CD4-positive, alpha-beta memory T cell (primary cell): ENCODE data around the gene MIEN1. TPM values are rescaled to one million over a fixed set of nuclear protein-coding genes. Genes with fewer than 3 reads are reported as not detected.

Experiments used
- CTCF ChIA-PET: fragments of 350-600 bp; sonication (Branson Sonifier 250); formaldehyde crosslinking; loops from one replicate; lab custom pipeline; 2021; ENCODE audit warnings: inconsistent platforms; ENCODE audit not compliant: partially characterized antibody; lab: Charles Lee
- POLR2A ChIA-PET: fragments of 350-600 bp; sonication (Branson Sonifier 250); formaldehyde crosslinking; loops from one replicate; lab custom pipeline; 2021; ENCODE audit not compliant: partially characterized antibody; lab: Charles Lee
- DNase-seq, 5 donors: peaks; one replicate each; pipeline versions ENCODE4 v3.0.0 to v3.0.0-alpha.2; 2020 to 2022; ENCODE audit warnings: mixed read lengths in 1 of 5
- H3K27ac ChIP-seq: one replicate; pipeline ENCODE4 v1.7.0; 2013; ENCODE audit warnings: low read depth, low read length
- H3K27me3 ChIP-seq: 2 replicates; pipeline ENCODE4 v1.7.0; 2013; ENCODE audit warnings: mild to moderate bottlenecking, low read length, moderate library complexity; ENCODE audit not compliant: insufficient read depth
- H3K36me3 ChIP-seq: 2 replicates; pipeline ENCODE4 v1.7.0; 2013; ENCODE audit warnings: mild to moderate bottlenecking, low read length, moderate library complexity; ENCODE audit not compliant: insufficient read depth
- H3K4me1 ChIP-seq: 2 replicates; pipeline ENCODE4 v1.7.0; 2013; ENCODE audit warnings: mild to moderate bottlenecking, low read length, moderate library complexity; ENCODE audit not compliant: insufficient read depth
- H3K4me3 ChIP-seq, 2 donors: one replicate each; pipeline ENCODE4 v1.7.0; 2013; ENCODE audit warnings: low read length in 2 of 2, mild to moderate bottlenecking in 1 of 2
- H3K9me3 ChIP-seq, 2 donors: one replicate each; pipeline ENCODE4 v1.7.0; 2013; ENCODE audit warnings: low read length in 2 of 2, control low read depth in 1 of 2; ENCODE audit not compliant: control insufficient read depth in 1 of 2
- H3K27ac Mint-ChIP-seq, 7 donors: one replicate each; pipeline ENCODE4 v1.8.0; 2020 to 2021; ENCODE audit warnings: mixed read lengths in 7 of 7, mild to moderate bottlenecking in 6 of 7, inconsistent platforms in 3 of 7, moderate library complexity in 3 of 7
- H3K27me3 Mint-ChIP-seq, 2 donors: one replicate each; pipeline ENCODE4 v1.8.0; 2020 to 2021; ENCODE audit warnings: mixed read lengths in 2 of 2
- H3K36me3 Mint-ChIP-seq, 2 donors: one replicate each; pipeline ENCODE4 v1.8.0; 2020 to 2021; ENCODE audit warnings: mixed read lengths in 2 of 2, inconsistent platforms in 1 of 2, mild to moderate bottlenecking in 1 of 2
- H3K4me1 Mint-ChIP-seq, 4 donors: one replicate each; pipeline ENCODE4 v1.8.0; 2020 to 2021; ENCODE audit warnings: mixed read lengths in 4 of 4, mild to moderate bottlenecking in 1 of 4
- H3K4me3 Mint-ChIP-seq, 8 donors: one replicate each; pipeline ENCODE4 v1.8.0; 2020 to 2021; ENCODE audit warnings: mixed read lengths in 8 of 8, mild to moderate bottlenecking in 7 of 8, moderate library complexity in 6 of 8, inconsistent platforms in 3 of 8
- H3K9me3 Mint-ChIP-seq, 8 donors: one replicate each; pipeline ENCODE4 v1.8.0; 2020 to 2021; ENCODE audit warnings: mixed read lengths in 8 of 8, mild to moderate bottlenecking in 5 of 8, inconsistent platforms in 3 of 8, moderate library complexity in 1 of 8
- intact Hi-C: fragments of 100-400 bp; cut with micrococcal nuclease; formaldehyde crosslinking; loops from one replicate; pipeline ENCODE4 v1.15.1; 2023
- polyA plus RNA-seq, 2 donors: library from polyadenylated mRNA; unstranded; fragments of 300-500 nt; fragmentation: Illumina TruSeq; gene quantifications; one replicate each; pipeline ENCODE4 v1.2.3, GENCODE V29; 2021
- total RNA-seq, 2 experiments: library from RNA; stranded (reverse); gene quantifications; one replicate each; pipeline ENCODE4 v1.2.3, GENCODE V29; 2021

Gene MIEN1
- total and polyA plus RNA-seq, 4 experiments from 2014 or later: 35.8 to 96.6 (median 63.3) TPM

- H3K4me3 ChIP-seq: peak overlapping the region in 1 of 2 donors; percentile 27
- H3K9me3 ChIP-seq: no peaks in the 10 kb centered on the region
- H3K27me3 ChIP-seq: no peaks in the 10 kb centered on the region
- ChIA-PET CTCF (no interaction called here), POLR2A (interaction anchor here (0.9 to 12.5 kb wide), 11 partner anchors 8 to 153 kb away, joined by 3 to 174 read pairs (median 8); no protein-coding TSS in a partner anchor)
- Mint-ChIP-seq H3K36me3 (peaks cover 53 to 66% of the 10 kb centered on the region in 2 donors), H3K4me3 (peak overlapping the region; percentile 79 to 97 (median 91)), H3K9me3 (no peaks in the 10 kb centered on the region), H3K27me3 (no peaks in the 10 kb centered on the region), H3K27ac (peak overlapping the region; percentile 90 to 98 (median 97)), H3K4me1 (peaks cover 63 to 96% (median 80%) of the 10 kb centered on the region in 4 donors)
- H3K27ac ChIP-seq: peak overlapping the region; percentile 77
- H3K4me1 ChIP-seq: peaks cover 84% of the 10 kb centered on the region
- H3K36me3 ChIP-seq: no peaks in the 10 kb centered on the region
- intact Hi-C loops: loop anchor here (5.0 kb wide), 1 partner anchor 549 kb away; no protein-coding TSS in a partner anchor
- peak in 4 of 5 donors; percentile 40 to 55 (median 48) for DNase-seq
These were observed 42.9 kb upstream of the MIEN1 start for GRCh38 chr17:39772987-39773934.

GRCh38 chr17:39772415-39772814 is 42.1 kb upstream of the MIEN1 start:
- intact Hi-C loops: loop anchor here (5.0 kb wide), 1 partner anchor 550 kb away; no protein-coding TSS in a partner anchor
- Mint-ChIP-seq H3K36me3 (peaks cover 54 to 65% of the 10 kb centered on the region in 2 donors), H3K4me1 (peaks cover 66 to 96% (median 80%) of the 10 kb centered on the region in 4 donors), H3K4me3 (peak overlapping the region; percentile 79 to 96 (median 86)), H3K27me3 (no peaks in the 10 kb centered on the region), H3K9me3 (no peaks in the 10 kb centered on the region), H3K27ac (peak overlapping the region; percentile 90 to 98 (median 97))
- peaks cover 90% of the 10 kb centered on the region for H3K4me1 ChIP-seq
- H3K27ac ChIP-seq: peak overlapping the region; percentile 77
- CTCF ChIA-PET: no interaction called here
- H3K36me3 ChIP-seq: no peaks in the 10 kb centered on the region
- POLR2A ChIA-PET: interaction anchor here (0.8 to 2.5 kb wide), 9 partner anchors 9 to 154 kb away, joined by 3 to 14 read pairs (median 8); no protein-coding TSS in a partner anchor
- H3K4me3 ChIP-seq: peak overlapping the region in 1 of 2 donors; percentile 26
- no peaks in the 10 kb centered on the region for H3K27me3 ChIP-seq
- no peak for DNase-seq
- H3K9me3 ChIP-seq: no peaks in the 10 kb centered on the region

GRCh38 chr17:39769974-39770587 is 39.7 kb upstream of the MIEN1 start:
- H3K36me3 Mint-ChIP-seq: peaks cover 61 to 74% of the 10 kb centered on the region in 2 donors
- no peaks in the 10 kb centered on the region for H3K27me3 Mint-ChIP-seq
- peaks cover 0 to 2% (median 0%) of the 10 kb centered on the region in 8 donors for H3K9me3 Mint-ChIP-seq
- H3K9me3 ChIP-seq: no peaks in the 10 kb centered on the region
- no peaks in the 10 kb centered on the region for H3K27me3 ChIP-seq
- intact Hi-C loops: loop anchor here (1.0 to 5.0 kb wide), 5 partner anchors 14 to 552 kb away; partner anchors contain the start of gene PSMD3
- ChIA-PET CTCF (interaction anchor here (0.7 to 1.9 kb wide), 6 partner anchors 11 to 40 kb away, joined by 3 to 7 read pairs (median 3); partner anchors contain the start of gene MIEN1), POLR2A (interaction anchor here (0.8 to 2.2 kb wide), 20 partner anchors 9 to 148 kb away, joined by 3 to 84 read pairs (median 4); partner anchors contain the start of genes IKZF3 and MIEN1)
- peaks cover 15% of the 10 kb centered on the region for H3K36me3 ChIP-seq
- peak; percentile 67 to 92 (median 72) for DNase-seq
- H3K27ac ChIP-seq: peak overlapping the region; percentile 77
- peak overlapping the region; percentile 88 to 98 (median 95) for H3K27ac Mint-ChIP-seq
- H3K4me1 Mint-ChIP-seq: peaks cover 81 to 100% (median 89%) of the 10 kb centered on the region in 4 donors
- peak overlapping the region; percentile 33 to 96 (median 66) for H3K4me3 Mint-ChIP-seq
- peaks cover 100% of the 10 kb centered on the region for H3K4me1 ChIP-seq
- peak overlapping the region in 1 of 2 donors; percentile 6 for H3K4me3 ChIP-seq

GRCh38 chr17:39767147-39767546 is 36.8 kb upstream of the MIEN1 start:
- CTCF ChIA-PET: interaction anchor here (1.2 kb wide), 1 partner anchor 9 kb away, joined by 3 read pairs; no protein-coding TSS in a partner anchor
- H3K27me3 Mint-ChIP-seq: no peaks in the 10 kb centered on the region

GRCh38 chr17:39765766-39766165 is 35.4 kb upstream of the MIEN1 start:
- Mint-ChIP-seq H3K36me3 (peaks cover 59 to 76% of the 10 kb centered on the region in 2 donors), H3K4me1 (peaks cover 54 to 81% (median 66%) of the 10 kb centered on the region in 4 donors), H3K9me3 (peaks cover 0 to 2% (median 0%) of the 10 kb centered on the region in 8 donors), H3K27me3 (no peaks in the 10 kb centered on the region), H3K27ac (peak overlapping the region in 4 of 7 donors; percentile 56 to 97 (median 90)), H3K4me3 (peak overlapping the region in 1 of 8 donors; percentile 6)
- intact Hi-C loops: no loop called here
- Histone ChIP-seq H3K27ac (no peak overlapping the region), H3K9me3 (no peaks in the 10 kb centered on the region), H3K36me3 (peaks cover 40% of the 10 kb centered on the region), H3K4me1 (peaks cover 76% of the 10 kb centered on the region), H3K27me3 (no peaks in the 10 kb centered on the region), H3K4me3 (no peak overlapping the region)
- CTCF ChIA-PET: interaction anchor here (0.9 to 1.2 kb wide), 2 partner anchors 10 to 11 kb away, joined by 3 read pairs; no protein-coding TSS in a partner anchor
- no peak for DNase-seq
- POLR2A ChIA-PET: interaction anchor here (0.9 to 3.5 kb wide), 2 partner anchors 10 to 48 kb away, joined by 4 to 19 read pairs; no protein-coding TSS in a partner anchor

More at GRCh38 chr17:39767147-39767546, 36.8 kb upstream of the MIEN1 start:
- Mint-ChIP-seq H3K9me3 (peaks cover 0 to 2% (median 0%) of the 10 kb centered on the region in 8 donors), H3K4me1 (peaks cover 67 to 87% (median 74%) of the 10 kb centered on the region in 4 donors), H3K27ac (peak overlapping the region; percentile 78 to 97 (median 92)), H3K36me3 (peaks cover 64 to 75% of the 10 kb centered on the region in 2 donors), H3K4me3 (peak overlapping the region; percentile 37 to 77 (median 52))
- no peak for DNase-seq
- Histone ChIP-seq H3K27me3 (no peaks in the 10 kb centered on the region), H3K27ac (peak overlapping the region; percentile 23), H3K9me3 (no peaks in the 10 kb centered on the region), H3K4me1 (peaks cover 84% of the 10 kb centered on the region), H3K4me3 (no peak overlapping the region), H3K36me3 (peaks cover 38% of the 10 kb centered on the region)
- intact Hi-C loops: no loop called here
- POLR2A ChIA-PET: interaction anchor here (1.1 to 3.5 kb wide), 3 partner anchors 9 to 12 kb away, joined by 4 to 19 read pairs (median 9); no protein-coding TSS in a partner anchor

GRCh38 chr17:39765175-39765574 is 34.8 kb upstream of the MIEN1 start:
- Mint-ChIP-seq H3K4me1 (peaks cover 49 to 75% (median 61%) of the 10 kb centered on the region in 4 donors), H3K27ac (peak overlapping the region; percentile 42 to 97 (median 79)), H3K27me3 (no peaks in the 10 kb centered on the region), H3K9me3 (peaks cover 0 to 2% (median 0%) of the 10 kb centered on the region in 8 donors), H3K36me3 (peaks cover 60 to 76% of the 10 kb centered on the region in 2 donors), H3K4me3 (peak overlapping the region in 1 of 8 donors; percentile 6)
- CTCF ChIA-PET: interaction anchor here (0.9 to 2.3 kb wide), 2 partner anchors 11 to 142 kb away, joined by 3 to 7 read pairs; no protein-coding TSS in a partner anchor
- no peaks in the 10 kb centered on the region for H3K9me3 ChIP-seq
- intact Hi-C loops: no loop called here
- no peak for DNase-seq
- POLR2A ChIA-PET: interaction anchor here (1.4 to 3.5 kb wide), 3 partner anchors 10 to 54 kb away, joined by 4 to 19 read pairs (median 5); no protein-coding TSS in a partner anchor
- no peaks in the 10 kb centered on the region for H3K27me3 ChIP-seq
- H3K27ac ChIP-seq: no peak overlapping the region
- no peak overlapping the region for H3K4me3 ChIP-seq
- H3K36me3 ChIP-seq: peaks cover 40% of the 10 kb centered on the region
- peaks cover 70% of the 10 kb centered on the region for H3K4me1 ChIP-seq
